GM23338 (cell line): ENCODE measurements around the gene AIG1. TPM values are rescaled to one million over a fixed set of nuclear protein-coding genes. Genes with fewer than 3 reads are reported as not detected.

Source experiments
- ATAC-seq: fragments of 200-7000 bp; cut with Tn5 transposase; 3 replicates; pipeline ENCODE4 v1.9.1; 2020
- DNase-seq: peaks from one replicate; pipeline ENCODE4 v3.0.0-alpha.2; 2015; ENCODE audit warnings: low spot score
- H2AFZ ChIP-seq: fragments of 200-600 bp; sonication (generic); 2 replicates; pipeline ENCODE4 v1.8.0; 2016; ENCODE audit warnings: antibody characterized with exemption, mild to moderate bottlenecking, moderate library complexity
- H3F3A ChIP-seq: fragments of 200-600 bp; sonication (generic); replicated peaks from 2 replicates; pipeline ENCODE4 v1.8.0; 2017; ENCODE audit warnings: antibody characterized with exemption, mixed run types, low read depth
- H3K27ac ChIP-seq: fragments of 200-600 bp; sonication (generic); 2 replicates; pipeline ENCODE4 v1.6.1; 2016; ENCODE audit warnings: low read depth
- H3K27me3 ChIP-seq: fragments of 200-600 bp; sonication (generic); 2 replicates; pipeline ENCODE4 v1.8.0; 2016; ENCODE audit warnings: mild to moderate bottlenecking, mixed run types, moderate library complexity; ENCODE audit not compliant: insufficient read depth
- H3K36me3 ChIP-seq: fragments of 200-600 bp; sonication (generic); 2 replicates; pipeline ENCODE4 v1.8.0; 2016; ENCODE audit warnings: mild to moderate bottlenecking; ENCODE audit not compliant: insufficient read depth
- H3K4me1 ChIP-seq: fragments of 200-600 bp; sonication (generic); 2 replicates; pipeline ENCODE4 v1.8.0; 2016; ENCODE audit warnings: mild to moderate bottlenecking, moderate library complexity; ENCODE audit not compliant: insufficient read depth
- H3K4me2 ChIP-seq: fragments of 200-600 bp; sonication (generic); 2 replicates; pipeline ENCODE4 v1.7.1; 2017; ENCODE audit warnings: mixed run types
- H3K4me3 ChIP-seq: fragments of 200-600 bp; sonication (generic); 2 replicates; pipeline ENCODE4 v1.6.1; 2016; ENCODE audit warnings: mixed run types
- H3K79me2 ChIP-seq: fragments of 200-600 bp; sonication (generic); replicated peaks from 2 replicates; pipeline ENCODE4 v1.8.0; 2017; ENCODE audit warnings: mild to moderate bottlenecking; ENCODE audit not compliant: insufficient read depth
- H3K9me2 ChIP-seq: fragments of 200-600 bp; sonication (generic); 2 replicates; pipeline ENCODE4 v1.8.0; 2017; ENCODE audit not compliant: insufficient read depth
- H4K20me1 ChIP-seq: fragments of 200-600 bp; sonication (generic); replicated peaks from 2 replicates; pipeline ENCODE4 v1.8.0; 2017; ENCODE audit warnings: mild to moderate bottlenecking; ENCODE audit not compliant: insufficient read depth
- H3K27ac Mint-ChIP-seq: 2 replicates; pipeline ENCODE4 v1.8.0; 2020; ENCODE audit warnings: inconsistent platforms, mild to moderate bottlenecking, moderate library complexity, mixed read lengths
- H3K27me3 Mint-ChIP-seq: 3 replicates; pipeline ENCODE4 v1.8.0; 2022; ENCODE audit warnings: low read depth, mild to moderate bottlenecking, moderate library complexity, mixed read lengths, inconsistent platforms; ENCODE audit not compliant: insufficient read depth, poor library complexity
- H3K36me3 Mint-ChIP-seq: 3 replicates; pipeline ENCODE4 v1.8.0; 2021; ENCODE audit warnings: low read depth, mild to moderate bottlenecking, inconsistent platforms, moderate library complexity, mixed read lengths
- H3K4me1 Mint-ChIP-seq: 3 replicates; pipeline ENCODE4 v1.8.0; 2020; ENCODE audit warnings: mild to moderate bottlenecking, inconsistent platforms, mixed read lengths
- H3K4me3 Mint-ChIP-seq: 3 replicates; pipeline ENCODE4 v1.8.0; 2021; ENCODE audit warnings: moderate library complexity, mild to moderate bottlenecking, inconsistent platforms, mixed read lengths
- H3K9me3 Mint-ChIP-seq: 3 replicates; pipeline ENCODE4 v1.8.0; 2020; ENCODE audit warnings: moderate library complexity, mild to moderate bottlenecking, inconsistent platforms, mixed read lengths
- CREB1 ChIP-seq: fragments of 250-450 bp; sonication (Bioruptor Pico); IDR thresholded peaks from 2 replicates; pipeline ENCODE4 v1.5.0; 2020; ENCODE audit warnings: low read depth, mild to moderate bottlenecking, moderate library complexity
- CTCF ChIP-seq, 2 experiments: fragments of 200-600 bp in 1 of 2; sonication (generic) in 1 of 2; conservative IDR thresholded peaks; 2 replicates each; pipeline versions ENCODE4 v1.5.1 to v1.6.1; 2016 to 2017; ENCODE audit warnings: antibody characterized with exemption in 2 of 2, low read depth in 2 of 2, mild to moderate bottlenecking in 2 of 2, moderate library complexity in 1 of 2
- ETS1 ChIP-seq: IDR thresholded peaks from 2 replicates; pipeline ENCODE4 v1.6.1; 2016; ENCODE audit warnings: antibody characterized with exemption
- EZH2 ChIP-seq: fragments of 200-600 bp; sonication (generic); IDR thresholded peaks from one replicate; pipeline ENCODE4 v1.8.0; 2017; ENCODE audit warnings: antibody characterized with exemption, mild to moderate bottlenecking, low read depth; ENCODE audit not compliant: unreplicated experiment
- EZH2phosphoT487 ChIP-seq: fragments of 200-600 bp; sonication (generic); IDR thresholded peaks from one replicate; pipeline ENCODE4 v1.8.1; 2018; ENCODE audit warnings: antibody characterized with exemption; ENCODE audit not compliant: unreplicated experiment
- JUNB ChIP-seq: IDR thresholded peaks from one replicate; pipeline ENCODE4 v1.6.1; 2016; ENCODE audit warnings: antibody characterized with exemption; ENCODE audit not compliant: unreplicated experiment
- NANOG ChIP-seq: IDR thresholded peaks from 2 replicates; pipeline ENCODE4 v1.6.1; 2016; ENCODE audit warnings: antibody characterized with exemption, borderline replicate concordance
- POLR2AphosphoS5 ChIP-seq: IDR thresholded peaks from 2 replicates; pipeline ENCODE4 v1.6.1; 2016; ENCODE audit warnings: antibody characterized with exemption, low read depth
- STAT1 ChIP-seq: IDR thresholded peaks from one replicate; pipeline ENCODE4 v1.6.1; 2016; ENCODE audit warnings: antibody characterized with exemption; ENCODE audit not compliant: unreplicated experiment
- ZNF114 ChIP-seq: fragments of 250-450 bp; sonication (Bioruptor Pico); IDR thresholded peaks from 2 replicates; pipeline ENCODE4 v1.5.0; 2020; ENCODE audit warnings: mild to moderate bottlenecking, moderate library complexity
- ZNF331 ChIP-seq: fragments of 250-450 bp; sonication (Bioruptor Pico); IDR thresholded peaks from 2 replicates; pipeline ENCODE4 v1.5.0; 2020; ENCODE audit warnings: low read depth, mild to moderate bottlenecking, moderate library complexity
- ZNF462 ChIP-seq: fragments of 250-450 bp; sonication (Bioruptor Pico); IDR thresholded peaks from 2 replicates; pipeline ENCODE4 v1.5.0; 2020; ENCODE audit warnings: mild to moderate bottlenecking, moderate library complexity
- polyA plus RNA-seq: library from polyadenylated mRNA; unstranded; fragments of >200 nt; fragmentation: Nextera tagmentation; extraction: Ambion mirVana; gene quantifications from 2 replicates; pipeline ENCODE4 v1.2.1, GENCODE V29; 2016
- total RNA-seq: library from RNA; depleted of rRNA; stranded (reverse); fragments of >200 nt; shearing (Covaris generic); gene quantifications from 2 replicates; pipeline ENCODE4 v1.2.3, GENCODE V29; 2014

The AIG1 gene
- total and polyA plus RNA-seq, 2 experiments from 2014 or later = 65.2 to 88.4 TPM

- Mint-ChIP-seq H3K4me3 (no peak overlapping the region), H3K36me3 (no peaks in the 10 kb centered on the region), H3K27ac (no peak overlapping the region), H3K4me1 (no peaks in the 10 kb centered on the region), H3K27me3 (no peaks in the 10 kb centered on the region), H3K9me3 (no peaks in the 10 kb centered on the region)
- Histone ChIP-seq H3K4me2 (no peak overlapping the region), H3F3A (no peaks in the 10 kb centered on the region), H2AFZ (no peak overlapping the region), H3K79me2 (no peaks in the 10 kb centered on the region), H3K9me2 (no peaks in the 10 kb centered on the region), H3K27me3 (no peaks in the 10 kb centered on the region), H3K27ac (no peak overlapping the region), H3K36me3 (no peaks in the 10 kb centered on the region), H3K4me1 (no peaks in the 10 kb centered on the region), H4K20me1 (no peaks in the 10 kb centered on the region), H3K4me3 (no peak overlapping the region)
- TF ChIP-seq EZH2phosphoT487 (no peak), EZH2 (no peak), NANOG (no peak), STAT1 (no peak), ZNF462 (CRISPR knock-in tag) (no peak), CREB1 (no peak), POLR2AphosphoS5 (no peak), ZNF114 (no peak), ZNF331 (CRISPR knock-in tag) (no peak), JUNB (no peak), CTCF (conservative IDR thresholded peaks at IDR 0.05; ENCODE audit: low read depth in 2 of 2) (no peak), ETS1 (no peak)
- ATAC-seq (no peak), DNase-seq (no peak)
These were observed 264.9 kb downstream of the AIG1 start for GRCh38 chr6:143325379-143326140.
